HG02571 (cell line): ENCODE results near the gene NFAM1.

Experiments used
- ATAC-seq: cut with Tn5 transposase; IDR thresholded peaks from one replicate; pipeline ENCODE4 v1.9.1; 2021; ENCODE audit warnings: mild to moderate bottlenecking, moderate library complexity; ENCODE audit not compliant: unreplicated experiment

NFAM1 gene, protein sequence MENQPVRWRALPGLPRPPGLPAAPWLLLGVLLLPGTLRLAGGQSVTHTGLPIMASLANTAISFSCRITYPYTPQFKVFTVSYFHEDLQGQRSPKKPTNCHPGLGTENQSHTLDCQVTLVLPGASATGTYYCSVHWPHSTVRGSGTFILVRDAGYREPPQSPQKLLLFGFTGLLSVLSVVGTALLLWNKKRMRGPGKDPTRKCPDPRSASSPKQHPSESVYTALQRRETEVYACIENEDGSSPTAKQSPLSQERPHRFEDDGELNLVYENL

DNA sequence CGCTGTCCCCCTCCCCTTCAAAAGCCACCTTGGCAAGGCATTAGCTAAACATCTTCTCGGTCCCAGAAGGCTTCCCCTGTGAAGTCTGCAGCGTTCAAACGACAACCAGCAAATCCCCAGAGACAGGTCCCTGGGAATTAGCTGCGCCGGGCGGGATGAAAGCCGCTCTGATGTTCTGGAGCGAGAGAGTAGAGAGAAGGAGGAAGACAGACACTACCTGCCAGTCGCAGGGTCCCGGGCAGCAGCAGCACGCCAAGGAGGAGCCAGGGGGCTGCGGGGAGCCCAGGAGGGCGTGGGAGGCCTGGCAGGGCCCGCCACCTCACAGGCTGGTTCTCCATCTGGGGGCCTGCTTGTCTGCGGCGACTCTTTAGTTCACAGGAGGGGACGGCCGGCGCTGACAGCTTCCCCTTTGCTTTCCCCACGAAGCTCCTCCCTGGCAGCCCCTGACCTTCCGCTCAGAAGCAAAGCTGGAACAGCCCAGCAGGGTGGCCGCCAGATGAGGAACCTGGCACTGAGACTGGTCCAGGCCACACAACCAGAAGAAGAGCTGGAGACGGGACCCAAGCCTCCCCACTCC is at the start of gene NFAM1:
Gene NFAM1 (minus strand): TSS at position 384 of the 577 bp plus-strand sequence. CDS start 46 bp downstream, at position 338.
- no peak for ATAC-seq

DNA sequence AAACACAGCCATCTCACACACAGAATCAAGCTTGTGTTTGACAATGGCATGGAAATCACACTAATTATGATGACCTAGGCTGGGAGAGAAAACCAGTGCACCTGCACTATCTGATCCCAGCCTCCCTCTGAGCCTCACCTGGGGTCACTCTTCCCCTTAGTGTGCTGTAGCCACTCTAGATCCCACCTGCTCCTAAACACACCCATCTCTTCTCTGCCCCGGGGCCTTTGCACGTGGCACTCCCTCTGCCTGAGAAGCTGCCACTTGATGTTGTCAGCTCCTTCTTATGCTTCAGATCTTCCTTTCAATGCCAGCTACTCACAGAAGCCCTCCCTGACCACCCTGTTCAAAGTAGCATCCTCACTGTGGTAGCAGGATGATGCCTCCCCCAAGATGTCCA is 42.9 kb upstream of the NFAM1 start:
- no peak for ATAC-seq

DNA sequence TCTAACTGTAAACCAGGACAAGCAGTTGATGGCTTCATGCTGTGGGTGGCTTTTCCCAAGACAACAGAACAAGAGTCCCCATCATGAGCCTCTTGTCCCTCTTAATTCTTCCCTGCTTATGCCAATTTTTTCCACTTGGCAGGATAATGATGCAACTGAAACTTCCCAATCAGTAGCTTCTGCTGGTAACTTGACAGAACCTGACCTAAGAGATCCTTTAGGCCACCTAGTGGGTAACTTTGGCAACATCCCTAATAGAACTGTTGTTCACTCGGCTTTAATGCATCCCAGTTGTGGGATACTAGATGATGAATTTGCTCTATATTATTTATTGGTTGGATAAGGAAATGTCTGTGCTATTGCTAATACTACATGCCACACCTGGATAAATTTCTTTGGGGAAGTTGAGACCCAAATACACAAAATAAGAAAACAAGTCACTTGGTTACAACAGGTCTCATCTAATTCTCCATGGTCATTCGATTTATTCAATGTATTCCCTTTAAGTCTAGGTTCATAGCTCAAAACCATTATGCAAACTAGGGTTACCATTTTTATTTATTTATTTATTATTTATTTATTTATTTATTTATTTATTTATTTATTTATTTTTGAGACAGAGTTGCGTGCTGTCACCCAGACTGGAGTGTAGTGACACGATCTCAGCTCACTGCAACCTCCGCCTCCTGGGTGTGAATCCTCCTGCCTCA is 41.4 kb upstream of the NFAM1 start:
- ATAC-seq: no peak

DNA sequence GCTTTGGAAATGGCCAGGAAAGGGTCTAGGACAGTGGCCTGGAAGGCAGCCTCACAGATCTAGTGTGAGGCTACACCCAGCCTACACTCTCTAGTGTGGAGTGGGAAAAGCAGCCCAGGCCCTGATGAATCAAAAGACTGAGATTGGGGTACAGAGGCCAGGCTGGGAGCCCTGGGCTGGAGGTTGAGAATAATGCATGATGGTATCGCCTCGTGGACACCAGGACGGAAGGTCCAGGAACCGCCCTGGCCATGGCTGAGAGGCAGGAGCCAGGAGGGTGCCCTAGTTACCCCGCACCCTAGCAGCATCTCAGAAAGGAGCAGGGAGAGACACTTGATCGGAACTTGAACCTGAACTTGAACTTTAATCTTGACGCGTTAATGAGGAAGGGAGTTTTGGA is 40.5 kb upstream of the NFAM1 start:
- no peak for ATAC-seq

DNA sequence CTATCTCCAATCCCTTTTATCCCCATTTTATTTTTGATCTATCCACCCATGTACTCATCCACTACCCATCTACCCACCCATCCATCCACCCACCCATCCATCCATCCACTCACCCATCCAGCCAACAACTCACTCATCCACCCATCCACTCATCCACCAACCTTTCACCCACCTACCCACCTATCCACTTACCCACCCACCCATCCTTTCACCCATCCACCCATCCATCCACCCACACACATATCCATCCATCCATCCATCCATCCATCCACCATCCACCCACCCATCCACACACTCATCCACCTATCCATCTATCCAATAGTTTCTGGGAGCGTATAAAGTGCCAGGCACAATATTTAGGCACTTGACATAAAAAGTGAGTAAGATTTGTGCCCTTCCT is 39.2 kb upstream of the NFAM1 start:
- ATAC-seq: no peak

DNA sequence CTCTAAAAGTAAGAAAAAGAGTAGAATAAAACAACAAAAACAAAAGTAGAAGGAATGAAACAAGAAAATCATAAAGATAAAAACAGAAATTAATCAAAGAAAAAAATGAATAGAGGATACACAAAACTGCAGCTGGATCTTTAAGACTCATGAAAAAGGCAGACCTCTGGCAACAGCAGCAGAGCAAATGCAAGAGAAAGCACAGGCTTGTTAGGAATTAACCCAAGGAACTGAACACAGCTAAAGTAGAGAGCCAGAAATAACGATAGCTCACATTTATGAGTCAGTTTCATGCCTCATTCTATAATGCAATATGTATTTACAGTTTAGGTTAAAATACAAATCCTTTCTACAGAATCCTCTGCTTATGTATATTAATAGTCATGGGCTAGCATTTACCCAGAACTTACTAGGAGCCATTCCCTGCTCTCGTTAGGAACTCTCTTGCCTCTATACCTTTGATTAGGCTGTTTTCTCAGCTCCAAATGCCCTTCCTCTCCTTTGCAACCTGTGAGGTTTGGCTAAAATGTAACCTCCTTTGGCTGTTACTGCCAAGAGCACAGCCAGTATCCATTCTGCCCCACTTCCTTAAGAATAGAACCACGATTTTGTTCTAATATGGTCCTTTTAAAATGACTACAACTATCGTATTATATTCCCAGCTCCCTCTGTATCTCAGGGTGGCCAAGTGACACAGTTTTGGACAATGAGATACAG is 38.3 kb upstream of the NFAM1 start:
- ATAC-seq: no peak

DNA sequence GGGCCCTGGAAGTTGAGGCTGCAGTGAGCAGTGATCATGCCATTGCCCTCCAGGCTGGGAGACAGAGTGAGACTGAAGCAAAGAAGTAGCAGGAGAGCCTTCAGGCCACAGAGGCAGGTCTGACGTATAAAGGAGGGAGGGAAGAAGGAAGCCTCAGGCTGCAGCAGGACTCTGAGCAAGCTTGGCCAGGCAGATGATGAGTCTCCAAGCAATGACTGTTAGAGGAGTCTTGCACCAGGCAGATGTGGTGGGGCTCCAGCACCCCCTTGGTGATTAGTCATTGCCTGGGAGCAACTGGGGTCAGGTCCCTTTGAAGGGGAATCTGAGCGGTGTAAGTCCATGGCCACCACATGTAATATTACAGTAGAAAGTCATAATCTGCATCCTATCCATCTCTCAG is 36.6 kb upstream of the NFAM1 start:
- no peak for ATAC-seq

DNA sequence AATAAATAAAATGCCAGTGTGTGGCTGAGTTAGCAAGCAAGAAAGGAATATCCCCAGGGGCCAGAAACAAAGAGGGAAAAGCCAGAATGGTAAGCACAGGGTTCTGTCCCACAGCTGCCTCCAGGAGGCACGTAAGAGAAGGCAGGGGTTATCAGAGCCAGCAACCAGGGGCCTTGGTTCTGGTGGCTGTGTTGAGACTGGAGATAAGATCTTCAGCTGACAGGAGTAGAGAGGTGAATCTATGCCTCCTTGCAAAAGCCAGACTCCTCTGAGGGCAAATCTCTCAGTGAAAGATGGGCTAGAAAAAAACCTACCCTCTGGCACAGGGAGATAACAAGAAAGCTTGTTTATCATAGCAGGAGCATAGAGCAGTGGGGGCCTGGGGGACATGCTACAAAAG is 29.8 kb upstream of the NFAM1 start:
- ATAC-seq: no peak

DNA sequence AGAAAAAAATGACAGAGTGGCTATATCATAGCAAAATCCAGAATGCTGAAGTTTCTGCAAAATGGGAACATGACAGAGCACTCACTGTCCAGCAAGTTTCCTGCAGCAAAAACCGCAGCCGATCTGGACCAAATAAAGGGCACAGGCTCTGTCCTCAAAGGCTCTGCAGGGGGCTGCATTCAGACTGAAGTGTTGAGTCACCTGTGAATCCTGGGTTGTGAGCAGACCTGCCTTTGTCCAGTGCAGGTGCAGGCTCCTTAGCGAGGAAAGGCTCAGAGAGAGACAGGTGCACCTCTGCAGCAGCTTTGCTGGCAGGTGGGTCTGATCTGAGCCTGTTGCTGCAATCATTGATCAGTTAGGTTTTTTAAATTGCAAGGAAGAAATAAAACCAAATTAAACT is 29.3 kb upstream of the NFAM1 start:
- no peak for ATAC-seq

DNA sequence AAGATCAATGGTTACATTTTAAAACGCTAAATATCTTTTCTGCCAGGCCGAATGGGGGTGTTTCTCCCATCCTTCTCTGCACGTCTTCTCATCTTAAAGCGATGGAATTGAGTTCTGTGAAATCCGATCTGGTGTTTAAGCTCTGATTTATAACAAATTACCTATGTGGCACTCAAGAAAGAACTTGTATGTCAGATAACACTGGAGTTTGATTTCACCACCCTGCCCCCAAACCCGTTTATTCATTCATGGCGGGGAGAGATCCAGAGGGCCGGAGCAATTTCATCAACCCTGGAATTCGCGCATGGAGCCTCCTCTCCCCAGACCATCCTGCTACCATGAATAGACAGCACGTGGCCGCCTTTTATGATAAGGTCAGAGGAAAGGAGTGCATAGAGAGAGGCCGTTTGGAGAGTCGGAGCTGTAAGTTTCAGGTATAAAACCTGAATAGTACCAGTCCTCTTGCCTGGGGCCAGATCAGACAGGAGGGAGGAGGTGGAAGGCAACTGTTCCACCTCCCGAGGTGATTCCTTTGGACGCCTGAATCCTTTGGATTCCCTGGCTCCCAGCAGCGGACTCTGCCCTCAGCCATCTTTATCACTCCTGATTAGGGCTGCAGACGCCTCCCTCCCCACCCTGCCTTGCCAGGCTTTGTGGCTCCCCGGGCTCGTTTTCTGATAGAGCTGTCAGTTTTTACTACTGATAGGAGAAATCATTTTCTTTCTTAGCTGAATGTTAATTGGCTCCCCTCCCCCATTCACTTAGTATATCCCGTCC is 27.3 kb upstream of the NFAM1 start:
- ATAC-seq: no peak

DNA sequence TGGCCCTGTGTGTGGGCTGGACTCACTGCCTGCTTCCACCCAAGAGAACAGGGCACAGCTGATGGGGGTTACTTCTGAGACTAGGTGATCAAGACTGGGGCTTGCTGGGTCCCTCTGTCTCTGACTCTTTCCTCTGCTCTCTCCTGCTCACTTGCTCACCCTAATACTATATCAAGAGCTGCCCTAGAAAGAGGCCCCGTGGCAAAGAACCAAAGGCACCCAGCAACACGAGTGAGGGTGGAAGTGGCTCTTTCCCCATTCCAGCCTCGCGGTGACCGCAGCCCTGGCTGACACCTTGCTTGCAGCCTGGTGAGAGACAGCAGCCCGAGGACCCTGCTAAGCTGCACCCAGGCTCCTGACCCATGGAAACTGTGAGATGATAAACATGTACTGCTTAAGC is 20.7 kb upstream of the NFAM1 start:
- ATAC-seq: no peak

DNA sequence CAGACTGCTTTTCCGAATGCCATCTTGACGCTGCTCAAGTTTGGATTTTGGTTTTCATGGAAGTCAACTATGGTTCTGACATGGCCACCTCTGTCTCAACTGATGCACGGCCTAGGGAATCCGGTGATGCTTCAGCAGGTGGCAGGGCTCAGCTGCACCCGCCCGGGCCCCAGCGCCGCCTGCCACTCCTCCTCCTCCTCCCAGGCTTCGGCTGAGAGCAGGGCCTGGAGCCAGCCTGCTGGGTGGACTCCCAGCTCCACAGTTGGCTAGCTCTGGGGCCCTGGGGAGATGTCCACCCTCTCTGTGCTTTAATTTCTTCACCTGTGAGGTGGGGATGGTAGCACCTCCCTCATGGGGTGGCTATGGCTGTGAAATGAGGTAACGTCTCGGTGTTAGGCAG is 20.3 kb upstream of the NFAM1 start:
- ATAC-seq: no peak

DNA sequence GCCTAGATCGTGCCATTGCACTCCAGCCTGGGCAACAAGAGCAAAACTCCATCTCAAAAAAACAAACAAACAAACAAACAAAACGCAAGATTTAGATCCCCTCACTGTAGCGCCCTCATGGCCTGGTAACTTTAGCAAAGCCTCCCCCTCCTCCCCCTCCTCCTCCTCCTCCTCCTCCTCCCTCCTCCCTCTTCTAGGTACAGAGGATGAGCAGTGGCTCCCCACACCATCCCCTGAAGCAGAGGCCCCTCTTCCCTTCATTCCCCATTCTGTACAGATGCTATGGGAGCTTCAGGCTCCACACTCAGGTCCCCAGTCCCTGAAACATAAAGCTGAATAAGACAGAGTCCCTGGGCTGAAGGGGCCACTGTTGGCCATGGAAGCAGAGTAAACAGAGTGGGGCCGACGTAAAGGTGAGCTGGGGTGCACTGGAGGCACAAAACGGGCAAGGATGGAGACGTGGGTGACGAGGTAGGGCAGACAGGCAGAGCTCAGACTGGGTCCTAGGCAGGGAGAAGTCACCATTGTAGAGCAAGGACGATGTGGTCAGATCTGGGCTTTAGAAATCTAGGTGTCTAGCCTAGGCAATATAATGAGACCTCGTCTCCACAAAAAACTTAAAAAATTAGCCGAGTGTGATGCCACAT is 19.4 kb upstream of the NFAM1 start:
- no peak for ATAC-seq

DNA sequence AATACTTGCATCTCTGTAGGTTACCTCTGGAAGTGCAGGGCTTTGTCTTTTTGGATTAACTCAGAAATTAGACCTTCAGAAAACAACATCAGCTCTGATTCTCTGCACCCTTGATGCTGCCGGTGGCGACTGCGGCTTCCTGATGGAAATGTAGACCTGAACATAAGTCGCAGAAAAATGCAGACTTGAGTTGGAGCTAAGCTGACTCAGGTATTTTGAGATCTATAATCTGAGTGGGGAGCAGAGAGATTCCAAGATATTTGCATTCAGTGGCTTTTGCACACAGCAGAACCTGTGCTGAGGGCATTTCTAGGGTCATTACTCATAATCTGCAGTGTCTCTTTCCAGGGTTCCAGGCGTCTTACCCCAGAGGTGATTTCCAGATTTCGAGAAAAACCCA is 18.7 kb upstream of the NFAM1 start:
- ATAC-seq: no peak

DNA sequence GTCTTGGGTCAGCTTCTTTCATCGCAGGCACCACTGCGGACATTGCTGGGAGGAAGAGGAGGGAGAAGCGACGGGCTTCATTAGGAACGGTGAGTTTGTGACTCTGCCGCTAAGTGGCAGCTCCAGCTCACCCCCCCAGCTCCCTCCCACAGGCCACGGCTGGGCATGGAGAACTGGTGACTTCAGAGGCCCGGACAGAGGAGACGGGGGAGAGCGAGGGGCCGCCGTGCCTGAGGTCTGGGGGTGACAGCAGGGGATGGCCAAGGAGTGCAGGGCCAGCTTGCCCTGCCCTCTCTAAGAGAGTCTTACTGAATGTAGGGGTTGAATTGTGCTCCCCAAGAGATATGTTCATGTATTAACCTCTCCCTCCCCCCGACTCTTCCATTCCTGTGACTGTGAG is 13.9 kb upstream of the NFAM1 start:
- no peak for ATAC-seq

DNA sequence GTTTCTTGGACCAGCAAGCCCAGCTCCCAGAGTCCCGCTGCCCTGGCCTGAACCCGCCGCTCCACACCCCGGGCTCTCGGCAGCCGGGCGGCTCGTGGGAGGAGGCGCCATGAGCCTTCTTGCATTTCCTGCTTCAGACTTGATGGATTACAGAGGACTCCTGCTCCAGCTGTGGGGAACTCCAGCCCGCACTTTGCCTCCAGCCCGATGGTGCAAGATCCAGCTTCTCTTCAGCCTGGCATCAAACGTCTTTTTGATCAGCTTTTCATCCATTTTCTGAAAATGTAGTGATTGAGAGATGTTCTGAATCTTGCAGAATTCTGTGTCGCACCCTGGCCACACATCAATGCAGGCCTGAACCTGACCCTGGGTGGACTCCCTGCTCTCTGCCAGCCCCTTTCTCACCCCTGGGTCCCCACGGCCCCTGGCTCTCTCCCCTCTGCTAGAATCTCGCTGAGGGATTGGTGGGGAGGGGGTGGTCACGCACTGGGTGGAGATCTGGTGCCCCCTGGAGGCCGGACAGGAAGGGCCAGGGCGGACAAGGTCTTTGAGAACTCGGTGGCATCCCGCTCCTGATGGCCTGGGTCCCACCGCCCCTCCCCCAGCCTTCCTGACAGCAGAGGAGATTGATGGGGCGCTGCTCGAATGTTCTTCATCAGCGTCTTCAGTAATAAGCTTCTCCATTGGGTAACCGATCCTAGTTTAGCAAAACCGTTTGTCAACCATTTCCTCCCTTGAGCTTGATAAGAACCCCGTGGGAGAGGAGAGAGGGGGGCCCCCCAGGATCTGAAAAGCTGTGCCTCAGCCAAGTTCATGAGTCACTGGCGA is 12.1 kb upstream of the NFAM1 start:
- ATAC-seq: no peak

DNA sequence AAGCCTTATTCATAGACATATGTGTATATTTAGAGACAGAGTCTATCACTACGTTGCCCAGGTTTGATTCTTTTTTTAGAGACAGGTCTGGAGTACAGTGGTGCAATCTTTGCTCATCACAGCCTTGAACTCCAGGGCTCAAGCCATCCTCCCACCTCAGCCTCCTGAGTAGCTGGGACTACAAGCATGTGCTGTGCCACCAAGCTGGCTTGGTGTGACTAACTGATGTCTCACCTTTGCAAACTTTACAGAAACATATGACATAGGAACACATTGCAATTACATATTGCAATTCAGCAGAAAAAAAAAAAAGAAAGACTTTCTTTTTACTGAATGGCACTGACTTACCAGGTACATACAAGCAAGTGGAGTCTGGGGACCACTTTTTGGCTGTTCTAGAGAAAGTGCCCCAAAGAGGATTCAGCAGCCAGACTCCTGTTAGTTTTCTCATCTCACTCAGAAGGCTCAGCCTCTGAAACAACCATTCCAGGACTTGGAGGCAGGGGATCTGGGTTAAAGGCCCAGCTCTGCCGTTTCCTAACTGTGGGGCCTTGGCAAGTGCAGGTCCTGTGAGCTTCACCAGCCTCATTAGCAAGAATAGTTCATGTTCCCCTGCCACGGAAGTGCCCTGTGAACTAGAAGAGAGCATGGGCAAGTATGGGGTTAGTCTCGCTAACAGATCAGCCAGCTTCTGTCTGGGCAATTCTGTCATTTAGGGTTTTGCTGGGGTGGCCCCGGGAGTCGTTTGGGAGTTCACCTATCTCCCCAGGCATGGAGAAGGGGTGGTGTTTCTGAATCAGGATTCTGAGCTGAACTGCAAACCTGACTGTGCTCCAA is 11.3 kb upstream of the NFAM1 start:
- ATAC-seq: no peak

DNA sequence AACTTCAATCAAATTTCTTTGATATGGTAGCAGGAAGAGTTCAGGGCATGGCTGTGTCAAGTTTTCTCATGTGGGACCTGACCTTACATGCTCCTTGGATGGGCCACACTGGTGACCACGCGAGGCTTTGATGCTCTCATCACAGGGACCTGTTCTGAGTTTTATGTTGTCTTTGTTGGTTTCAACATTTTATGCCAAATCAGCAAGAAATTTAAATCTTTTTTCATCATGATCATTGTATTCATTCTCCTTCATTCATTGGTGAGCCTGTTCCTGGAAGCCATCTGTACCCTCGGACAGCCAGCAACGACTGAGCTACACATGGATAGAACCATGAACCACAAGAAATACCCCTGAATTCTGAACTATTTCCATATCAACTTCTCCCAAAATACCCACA is 10.5 kb upstream of the NFAM1 start:
- no peak for ATAC-seq

DNA sequence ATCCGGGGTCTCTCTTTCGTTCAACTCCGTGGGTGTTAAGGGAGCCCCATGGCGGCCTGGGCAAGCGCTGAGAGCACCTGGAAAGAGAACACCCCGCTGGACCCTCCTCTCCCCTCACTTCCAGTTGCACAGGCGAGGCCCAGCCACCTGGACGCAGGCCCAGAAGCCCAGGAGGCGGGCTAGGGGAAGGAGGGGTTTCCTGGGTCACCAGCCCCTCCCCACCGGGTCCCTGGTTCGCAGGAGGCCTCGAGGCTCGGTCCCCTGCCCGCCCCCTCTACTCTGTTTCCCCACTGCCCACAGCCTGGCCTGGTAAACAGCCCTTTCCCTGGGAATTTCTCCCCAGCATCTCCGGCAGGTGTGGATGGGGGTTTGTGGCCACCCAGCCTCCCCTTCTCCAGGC is 8.5 kb upstream of the NFAM1 start:
- no peak for ATAC-seq
